ENCODE measurements around the gene RHBDD3. TPM values are rescaled to one million over a fixed set of nuclear protein-coding genes. Genes with fewer than 3 reads are reported as not detected.
A peak's percentile ranks its signal among the peaks of the same experiment; 100 is the strongest.

Gene RHBDD3
- total and polyA plus RNA-seq, 2 of the 8 experiments (the other 6 are each of a cell fraction or from before 2014, with no cell fraction given): 72.1 to 117 TPM

DNA sequence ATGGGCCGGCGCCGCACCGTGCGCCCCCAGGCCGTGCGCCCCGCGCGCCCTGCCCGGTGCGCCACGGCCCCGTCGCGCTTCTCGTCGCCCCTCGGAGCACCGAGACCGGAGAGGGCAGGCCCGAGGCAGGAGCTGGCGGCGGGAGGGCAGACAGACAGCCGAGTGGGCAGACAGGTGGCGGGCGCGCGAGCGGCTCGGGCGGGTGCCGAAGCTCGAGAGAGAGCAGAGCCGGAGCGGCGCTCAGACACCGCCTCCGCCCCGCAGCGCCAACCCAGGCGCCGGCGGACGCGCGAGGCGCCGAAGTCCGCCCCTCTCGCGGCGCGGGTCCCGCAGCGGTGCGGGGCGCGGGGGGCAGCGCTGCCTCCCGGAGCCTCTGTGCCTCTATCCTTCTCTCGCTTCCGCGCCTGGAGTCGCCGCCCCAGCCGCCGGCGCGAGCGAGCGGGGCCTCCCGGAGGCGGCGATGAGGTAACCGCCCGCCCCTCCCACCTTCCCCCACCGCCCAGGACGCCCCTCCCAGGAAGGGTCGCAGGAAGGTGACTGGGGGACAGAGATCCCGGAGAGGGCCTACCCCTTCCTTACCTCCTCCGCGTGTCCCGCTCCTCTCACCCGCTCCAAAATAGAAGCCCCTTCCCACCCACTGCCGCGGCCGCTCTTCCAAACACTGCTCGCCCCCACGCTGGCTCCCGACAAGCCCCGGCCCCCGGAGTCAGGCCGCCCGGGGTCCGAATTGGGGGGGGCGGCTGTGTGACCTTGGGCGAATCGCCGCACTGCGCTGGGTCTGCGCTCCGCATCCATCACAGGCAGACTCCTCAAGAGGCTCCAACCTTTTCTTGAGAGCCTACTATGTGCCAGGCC, 47.7 kb upstream of the RHBDD3 start, which contains the start of gene RASL10A:
Gene RASL10A (minus strand): TSS at position 412 of the 855 bp plus-strand sequence. CDS start 451 bp downstream, outside the sequence.
- Histone ChIP-seq H4K5ac (ENCODE audit: insufficient read length, low read depth, low read length) (peak within 1 kb of the TSS; percentile 23), H3K27ac (ENCODE audit: low read depth, low read length) (no peak within 1 kb of the TSS), H3K9me3 (ENCODE audit: insufficient read depth in 2 of 2, low read depth in 1 of 2, low read length in 1 of 2) (peaks cover 7 to 8% of the 10 kb centered on the region in 2 experiments; a peak in 3 of 4 replicates), H3K23ac (ENCODE audit: insufficient read length) (no peak within 1 kb of the TSS), H3K4me1 (replicated peaks in 1 of 4; ENCODE audit: control insufficient read depth in 3 of 4, insufficient read depth in 4 of 4, low read length in 3 of 4) (peaks cover 0 to 16% (median 9%) of the 10 kb centered on the region in 4 experiments; a peak in 6 of 7 replicates), H3K36me3 (ENCODE audit: control insufficient read depth in 2 of 4, insufficient read depth in 4 of 4, low read length in 3 of 4) (peaks cover 0 to 12% (median 0%) of the 10 kb centered on the region in 4 experiments; a peak in 1 of 8 replicates), H3K4me3 (ENCODE audit: extremely low read depth in 1 of 4, insufficient read depth in 2 of 4, low read depth in 3 of 4, low read length in 4 of 4) (peak within 1 kb of the TSS; percentile 27 to 56 (median 38); a peak in 7 of 8 replicates), H3K9ac (replicated peaks in 1 of 4; ENCODE audit: extremely low read depth in 1 of 4, low read depth in 3 of 4, low read length in 3 of 4) (no peak within 1 kb of the TSS), H2BK5ac (ENCODE audit: low read depth, low read length) (no peak within 1 kb of the TSS), H3K14ac (ENCODE audit: insufficient read length) (no peak within 1 kb of the TSS), H3K23me2 (ENCODE audit: low read depth, low read length) (peaks cover 6% of the 10 kb centered on the region; the same call in 1 of the 2 replicates), H4K8ac (ENCODE audit: extremely low read depth, insufficient read depth, low read length) (peak within 1 kb of the TSS; percentile 35), H2AK5ac (ENCODE audit: low read depth, low read length) (no peak within 1 kb of the TSS), H4K91ac (replicated peaks; ENCODE audit: insufficient read length, low read length) (no peak within 1 kb of the TSS), H3K4me2 (ENCODE audit: insufficient read depth in 1 of 2, low read depth in 2 of 2, low read length in 2 of 2) (peak within 1 kb of the TSS; percentile 68 to 74), H2BK120ac (replicated peaks; ENCODE audit: low read depth, low read length) (no peak within 1 kb of the TSS), H2AFZ (ENCODE audit: low read length) (peak within 1 kb of the TSS; percentile 9; the same call in 1 of the 2 replicates), H3K79me1 (ENCODE audit: low read depth, low read length) (no peaks in the 10 kb centered on the region), H3K27me3 (replicated peaks in 1 of 4; ENCODE audit: control insufficient read depth in 3 of 4, extremely low read depth in 1 of 4, insufficient read depth in 3 of 4, low read length in 3 of 4) (peaks cover 29 to 46% (median 43%) of the 10 kb centered on the region in 4 experiments), H4K20me1 (replicated peaks in 1 of 2; ENCODE audit: control insufficient read depth in 1 of 2, insufficient read depth in 2 of 2, low read length in 2 of 2) (peaks cover 6 to 11% of the 10 kb centered on the region in 2 experiments), H3K79me2 (ENCODE audit: control insufficient read depth in 1 of 2, insufficient read depth in 2 of 2, low read length in 2 of 2) (no peaks in the 10 kb centered on the region), H3K4ac (replicated peaks; ENCODE audit: insufficient read length, low read depth, low read length) (no peak within 1 kb of the TSS), H3K56ac (replicated peaks; ENCODE audit: insufficient read length, low read depth, low read length) (no peak within 1 kb of the TSS), H2BK20ac (ENCODE audit: low read length) (no peak within 1 kb of the TSS), H2BK12ac (ENCODE audit: low read depth, low read length) (peak within 1 kb of the TSS; percentile 39; the same call in 1 of the 2 replicates), H2BK15ac (ENCODE audit: low read length) (no peak within 1 kb of the TSS), H3K18ac (ENCODE audit: extremely low read depth, low read length) (peak within 1 kb of the TSS; percentile 32)
- DNase-seq (ENCODE audit: low read depth in 1 of 2, low spot score in 2 of 2) (peak in 1 of 2 experiments; percentile 69), FAIRE-seq (no peak)
- ChIA-PET POLR2A (ENCODE audit: partially characterized antibody) (interaction anchor here (0.9 to 2.3 kb wide), 4 partner anchors 10 to 36 kb away, joined by 3 to 8 read pairs (median 4); partner anchors contain the start of gene GAS2L1), CTCF (ENCODE audit: partially characterized antibody) (interaction anchor here (1.1 kb wide), 1 partner anchor 44 kb away, joined by 3 read pairs; no protein-coding TSS in a partner anchor)
- TF ChIP-seq EP300 (IDR thresholded peaks at IDR 0.05; ENCODE audit: borderline replicate concordance in 1 of 2, low read depth in 2 of 2, low read length in 2 of 2) (no peak), SUZ12 (IDR thresholded peaks at IDR 0.05; ENCODE audit: low read length) (peak; percentile 86), KDM4A (IDR thresholded peaks at IDR 0.05; ENCODE audit: low read depth, low read length, severe bottlenecking) (peak; percentile 36), JUN (IDR thresholded peaks at IDR 0.05; ENCODE audit: low read depth, low read length) (no peak), EZH2 (IDR thresholded peaks at IDR 0.05; ENCODE audit: low read depth, low read length, severe bottlenecking) (peak; percentile 79), KDM1A (IDR thresholded peaks at IDR 0.05; ENCODE audit: borderline replicate concordance, low read length) (0 out of 2 replicates have a peak, but pooled peaks have one; percentile 20), BCL11A (IDR thresholded peaks at IDR 0.05; ENCODE audit: low read depth in 2 of 2, low read length in 2 of 2) (no peak)
- TF ChIP-seq, protein P1, sequence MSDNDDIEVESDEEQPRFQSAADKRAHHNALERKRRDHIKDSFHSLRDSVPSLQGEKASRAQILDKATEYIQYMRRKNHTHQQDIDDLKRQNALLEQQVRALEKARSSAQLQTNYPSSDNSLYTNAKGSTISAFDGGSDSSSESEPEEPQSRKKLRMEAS (IDR thresholded peaks at IDR 0.05): 0 out of 2 replicates have a peak, but pooled peaks have one; percentile 3
- WGBS, 2 experiments (ENCODE audit: extremely low coverage in 1 of 2, insufficient coverage in 1 of 2, insufficient read length in 1 of 2, insufficient replicate concordance in 2 of 2, low coverage in 1 of 2, low lambda C conversion rate in 2 of 2, missing lambda C conversion rate in 1 of 2): 8% methylated on average over 56 of the region's 103 CpGs; no CpG with 5 or more reads in 1 of the 2 experiments
